ENCODE data around the gene TCF7. TPM values are rescaled to one million over a fixed set of nuclear protein-coding genes. Genes with fewer than 3 reads are reported as not detected.

The TCF7 gene
- total RNA-seq, 4 donors from 2014 or later, result 0.98 to 6.6 (median 2.6) TPM

GRCh38 chr5:134115806-134116175 lies 1.3 kb downstream of the TCF7 start:
- TF ChIP-seq, protein P1, sequence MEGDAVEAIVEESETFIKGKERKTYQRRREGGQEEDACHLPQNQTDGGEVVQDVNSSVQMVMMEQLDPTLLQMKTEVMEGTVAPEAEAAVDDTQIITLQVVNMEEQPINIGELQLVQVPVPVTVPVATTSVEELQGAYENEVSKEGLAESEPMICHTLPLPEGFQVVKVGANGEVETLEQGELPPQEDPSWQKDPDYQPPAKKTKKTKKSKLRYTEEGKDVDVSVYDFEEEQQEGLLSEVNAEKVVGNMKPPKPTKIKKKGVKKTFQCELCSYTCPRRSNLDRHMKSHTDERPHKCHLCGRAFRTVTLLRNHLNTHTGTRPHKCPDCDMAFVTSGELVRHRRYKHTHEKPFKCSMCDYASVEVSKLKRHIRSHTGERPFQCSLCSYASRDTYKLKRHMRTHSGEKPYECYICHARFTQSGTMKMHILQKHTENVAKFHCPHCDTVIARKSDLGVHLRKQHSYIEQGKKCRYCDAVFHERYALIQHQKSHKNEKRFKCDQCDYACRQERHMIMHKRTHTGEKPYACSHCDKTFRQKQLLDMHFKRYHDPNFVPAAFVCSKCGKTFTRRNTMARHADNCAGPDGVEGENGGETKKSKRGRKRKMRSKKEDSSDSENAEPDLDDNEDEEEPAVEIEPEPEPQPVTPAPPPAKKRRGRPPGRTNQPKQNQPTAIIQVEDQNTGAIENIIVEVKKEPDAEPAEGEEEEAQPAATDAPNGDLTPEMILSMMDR (IDR thresholded peaks at IDR 0.05; ENCODE audit: low read depth), result no peak

DNA sequence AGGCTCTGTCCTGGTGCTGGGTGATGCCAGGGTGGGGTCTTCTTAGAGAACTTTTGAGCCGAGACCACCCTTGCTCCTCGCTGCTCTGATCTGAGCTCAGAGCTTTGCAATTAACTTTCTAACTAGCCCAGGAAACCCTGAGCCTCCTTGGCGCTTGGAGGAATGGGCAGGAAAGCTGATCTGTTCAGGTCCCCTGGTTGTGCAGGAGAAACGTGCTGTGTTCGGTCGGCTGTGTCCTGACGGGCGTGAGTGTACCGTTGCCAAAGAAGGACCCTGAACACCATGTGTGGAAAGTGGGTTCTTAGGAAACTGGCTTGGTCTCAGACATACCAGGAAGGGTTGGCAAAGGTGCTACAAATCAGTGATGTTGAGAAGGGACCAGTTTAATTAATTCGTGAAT lies 1.8 kb downstream of the TCF7 start:
- TF ChIP-seq, protein P1 (IDR thresholded peaks at IDR 0.05; ENCODE audit: low read depth), result no peak

GRCh38 chr5:134116789-134117761 lies 2.6 kb downstream of the TCF7 start:
- TF ChIP-seq, protein P1 (IDR thresholded peaks at IDR 0.05; ENCODE audit: low read depth), result no peak

DNA sequence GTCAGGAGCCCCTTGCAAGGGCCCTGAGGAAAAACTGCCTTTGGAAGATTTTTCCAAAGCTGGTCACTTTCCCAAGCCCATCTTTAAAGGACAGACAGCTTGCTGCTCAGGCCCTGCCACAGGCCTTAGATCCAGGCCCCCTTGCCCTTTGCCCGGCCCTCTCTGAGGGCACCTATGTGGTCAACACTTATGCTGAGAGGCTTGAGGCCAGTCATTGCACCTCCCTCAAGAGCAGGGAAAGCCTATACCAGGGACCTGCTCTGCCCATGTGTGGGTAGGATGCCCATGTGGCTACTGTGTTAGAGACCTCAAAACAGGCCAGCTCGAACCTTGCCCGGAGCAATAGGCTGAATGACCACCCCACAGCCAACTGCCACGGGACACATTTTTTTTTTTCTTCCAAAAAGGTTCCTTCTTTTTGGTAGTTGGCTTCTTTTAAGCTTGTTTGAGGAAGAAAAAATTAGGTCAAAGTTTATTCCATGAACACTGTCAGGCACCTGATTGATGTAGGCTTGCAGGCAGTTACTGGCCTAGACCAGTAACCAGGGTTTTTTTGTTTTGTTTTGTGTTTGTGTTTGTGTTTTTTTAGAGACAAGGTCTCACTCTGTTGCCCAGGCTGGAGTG lies 3.8 kb downstream of the TCF7 start:
- TF ChIP-seq, protein P1 (IDR thresholded peaks at IDR 0.05; ENCODE audit: low read depth), result no peak

DNA sequence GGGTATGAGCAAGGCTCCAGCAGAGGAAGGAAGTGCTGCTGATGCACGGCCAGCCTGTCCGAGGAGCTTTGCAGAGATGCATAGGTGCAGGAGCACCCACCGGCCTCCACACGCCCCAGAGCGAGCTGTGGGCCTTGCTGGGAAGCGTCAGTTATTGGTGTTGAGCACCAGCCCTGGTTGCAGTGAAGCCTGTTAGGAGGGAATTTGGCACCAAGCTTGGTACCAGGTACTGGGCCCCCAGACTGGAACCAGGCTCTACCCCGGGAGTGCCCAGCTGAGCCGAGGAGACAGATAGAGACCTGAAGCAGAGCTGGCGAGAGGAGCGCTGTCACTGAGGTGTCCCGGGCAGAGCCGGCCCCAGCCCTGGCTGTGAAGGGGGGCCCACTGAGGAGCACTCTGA lies 5.2 kb downstream of the TCF7 start:
- TF ChIP-seq, protein P1 (IDR thresholded peaks at IDR 0.05; ENCODE audit: low read depth), result no peak

- TF ChIP-seq, protein P1 (IDR thresholded peaks at IDR 0.05; ENCODE audit: low read depth), result no peak
Measured at GRCh38 chr5:134120386-134121138, 6.1 kb downstream of the TCF7 start.

DNA sequence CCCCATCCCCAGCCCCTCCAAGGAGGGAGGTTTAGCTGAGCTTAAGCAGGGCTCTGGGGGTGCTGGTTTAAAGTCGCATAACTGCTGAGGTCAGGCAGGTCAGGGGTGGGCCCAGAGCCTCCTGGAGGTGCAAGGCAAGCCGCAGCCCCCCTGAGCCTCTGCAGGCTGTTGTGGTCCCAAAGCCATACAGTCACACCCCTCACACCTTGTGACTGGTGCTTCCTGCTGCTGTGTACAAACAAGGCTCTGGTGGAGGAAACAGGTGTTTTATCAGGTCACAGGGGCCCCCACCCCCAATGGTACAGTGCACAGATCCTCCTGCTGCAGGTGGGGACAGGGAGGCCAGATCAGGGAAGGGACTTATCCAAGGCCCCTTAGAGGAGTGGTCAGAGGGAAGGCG lies 8.0 kb downstream of the TCF7 start:
- TF ChIP-seq, protein P1 (IDR thresholded peaks at IDR 0.05; ENCODE audit: low read depth), result no peak

All from subcutaneous adipose tissue (tissue), 4 donors.